Activated naive CD4-positive, alpha-beta T cell treated with anti-CD3 and anti-CD28 coated beads, Interleukin-2, amount 10 ng/mL, durations not matched to agents 7 days and 5 days (primary cell): ENCODE measurements around the gene GFY.
"Not testable (repeated sequence)": the region's sequence is repeated elsewhere in the genome, so short reads cannot be mapped to it uniquely, and the experiment has no call there.

ENCODE experiments used
- CTCF ChIA-PET: fragments of 350-600 bp; sonication (Branson Sonifier 250); formaldehyde crosslinking; loops from one replicate; lab custom pipeline; 2021; ENCODE audit warnings: antibody characterized with exemption; lab: Charles Lee
- DNase-seq: peaks from one replicate; pipeline ENCODE4 v3.0.0-alpha.2; 2020
- H3K27ac Mint-ChIP-seq: one replicate; pipeline ENCODE4 v1.8.0; 2021; ENCODE audit warnings: mild to moderate bottlenecking, moderate library complexity, mixed read lengths
- H3K27me3 Mint-ChIP-seq: one replicate; pipeline ENCODE4 v1.8.0; 2021; ENCODE audit warnings: mild to moderate bottlenecking, mixed read lengths
- H3K36me3 Mint-ChIP-seq: one replicate; pipeline ENCODE4 v1.8.0; 2021; ENCODE audit warnings: mixed read lengths
- H3K4me1 Mint-ChIP-seq: one replicate; pipeline ENCODE4 v1.8.0; 2021; ENCODE audit warnings: mixed read lengths
- H3K4me3 Mint-ChIP-seq: one replicate; pipeline ENCODE4 v1.8.0; 2021; ENCODE audit warnings: mild to moderate bottlenecking, moderate library complexity, mixed read lengths
- H3K9me3 Mint-ChIP-seq: one replicate; pipeline ENCODE4 v1.8.0; 2021; ENCODE audit warnings: mixed read lengths

Gene GFY

DNA sequence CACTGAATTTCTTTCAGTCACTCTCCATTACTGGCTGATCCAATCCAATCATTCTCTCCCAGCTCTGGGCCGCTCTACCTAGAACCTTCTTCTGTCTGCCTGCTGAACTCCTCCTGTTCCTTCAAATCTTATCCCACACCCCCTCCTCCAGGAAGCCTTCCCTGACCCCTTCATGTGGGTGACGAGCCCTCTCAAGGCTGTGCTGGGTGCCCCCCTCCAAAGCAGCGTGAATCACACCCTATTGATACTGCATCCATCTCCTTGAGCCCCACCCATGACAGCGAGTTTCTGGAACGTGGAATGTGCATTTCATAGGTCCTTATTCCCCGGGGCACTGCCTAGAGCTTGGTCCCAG lies 23.2 kb downstream of the GFY start:
- H3K27me3 Mint-ChIP-seq = peaks cover 6% of the 10 kb centered on the region
- H3K4me3 Mint-ChIP-seq = peak overlapping the region; percentile 23
- H3K9me3 Mint-ChIP-seq = no peaks in the 10 kb centered on the region
- H3K36me3 Mint-ChIP-seq = peaks cover 54% of the 10 kb centered on the region
- DNase-seq = no peak
- peak overlapping the region; percentile 68 for H3K27ac Mint-ChIP-seq
- CTCF ChIA-PET = interaction anchor here (1.9 kb wide), 1 partner anchor 22 kb away, joined by 5 read pairs; no protein-coding TSS in a partner anchor
- peaks cover 80% of the 10 kb centered on the region for H3K4me1 Mint-ChIP-seq

DNA sequence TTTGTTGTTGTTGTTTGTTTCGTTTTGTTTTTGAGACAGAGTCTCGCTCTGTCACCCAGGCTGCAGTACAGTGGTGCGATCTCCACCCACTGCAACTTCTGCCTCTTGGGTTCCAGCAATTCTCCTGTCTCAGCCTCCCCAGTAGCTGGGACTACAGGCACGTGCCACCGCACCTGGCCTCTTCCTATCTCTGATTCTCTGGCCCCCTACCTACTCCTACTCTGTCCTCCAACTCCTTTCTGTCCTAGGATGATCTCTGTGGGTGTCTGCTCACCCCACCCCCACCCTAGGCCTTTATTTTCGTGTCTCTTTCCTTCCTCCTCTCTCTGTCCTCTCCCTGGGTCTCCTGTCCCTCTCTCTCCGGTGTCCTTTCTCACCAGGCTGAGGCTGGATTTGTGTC lies 25.2 kb downstream of the GFY start:
- H3K4me1 Mint-ChIP-seq = peaks cover 75% of the 10 kb centered on the region
- peak overlapping the region; percentile 99 for H3K27ac Mint-ChIP-seq
- no peaks in the 10 kb centered on the region for H3K9me3 Mint-ChIP-seq
- CTCF ChIA-PET = interaction anchor here (1.9 to 5.1 kb wide), 2 partner anchors 20 to 23 kb away, joined by 10 to 33 read pairs; no protein-coding TSS in a partner anchor
- H3K27me3 Mint-ChIP-seq = no peaks in the 10 kb centered on the region
- peaks cover 53% of the 10 kb centered on the region for H3K36me3 Mint-ChIP-seq
- peak overlapping the region; percentile 97 for H3K4me3 Mint-ChIP-seq
- no peak for DNase-seq

DNA sequence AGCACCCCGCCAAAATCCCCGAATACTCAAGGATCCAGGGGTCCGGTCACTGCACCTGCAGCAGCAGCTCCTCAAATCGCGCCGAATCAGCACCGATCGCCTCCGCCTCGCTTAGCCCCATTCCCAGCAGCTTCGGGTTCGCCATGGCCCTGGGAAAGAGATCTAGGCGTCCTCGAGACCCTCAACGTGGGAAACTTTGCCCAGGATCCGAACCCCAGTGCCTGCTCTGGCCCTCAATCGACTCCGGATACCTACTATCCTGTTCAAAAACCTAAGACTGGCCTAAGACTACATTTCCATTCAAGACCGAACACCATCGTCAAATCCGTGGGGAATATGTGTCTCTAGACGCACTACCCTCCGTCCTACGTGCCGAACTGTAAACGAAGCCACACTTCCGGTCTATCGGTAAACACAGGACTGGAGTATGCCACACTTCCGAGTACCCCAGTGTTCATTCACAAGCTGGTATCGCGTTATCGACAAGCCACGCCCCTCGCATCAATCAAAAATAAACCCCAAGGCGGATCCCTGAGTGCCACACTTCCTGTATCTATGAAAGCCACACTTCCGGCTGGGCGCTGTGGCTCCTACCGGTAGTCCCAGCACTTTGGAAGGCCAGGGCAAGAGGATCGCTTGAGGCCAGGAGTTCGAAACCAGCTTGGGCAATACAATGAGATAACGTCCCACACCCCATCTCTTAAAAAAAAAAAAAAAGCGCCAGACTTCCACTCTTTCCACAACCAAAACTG lies 26.4 kb downstream of the GFY start, which contains the start of gene PIH1D1:
TSS of gene PIH1D1 (minus strand) at position 385 of the 752 bp plus-strand sequence. CDS start at position 145, 240 bp downstream.
- H3K9me3 Mint-ChIP-seq = no peaks in the 10 kb centered on the region
- H3K4me1 Mint-ChIP-seq = peaks cover 76% of the 10 kb centered on the region
- H3K4me3 Mint-ChIP-seq = peak within 1 kb of the TSS; percentile 97
- H3K36me3 Mint-ChIP-seq = peaks cover 55% of the 10 kb centered on the region
- no peaks in the 10 kb centered on the region for H3K27me3 Mint-ChIP-seq
- peak; percentile 98 for DNase-seq
- H3K27ac Mint-ChIP-seq = peak within 1 kb of the TSS; percentile 99
- CTCF ChIA-PET = interaction anchor here (0.8 to 5.1 kb wide), 7 partner anchors 9 to 233 kb away, joined by 3 to 33 read pairs (median 4); no protein-coding TSS in a partner anchor

DNA sequence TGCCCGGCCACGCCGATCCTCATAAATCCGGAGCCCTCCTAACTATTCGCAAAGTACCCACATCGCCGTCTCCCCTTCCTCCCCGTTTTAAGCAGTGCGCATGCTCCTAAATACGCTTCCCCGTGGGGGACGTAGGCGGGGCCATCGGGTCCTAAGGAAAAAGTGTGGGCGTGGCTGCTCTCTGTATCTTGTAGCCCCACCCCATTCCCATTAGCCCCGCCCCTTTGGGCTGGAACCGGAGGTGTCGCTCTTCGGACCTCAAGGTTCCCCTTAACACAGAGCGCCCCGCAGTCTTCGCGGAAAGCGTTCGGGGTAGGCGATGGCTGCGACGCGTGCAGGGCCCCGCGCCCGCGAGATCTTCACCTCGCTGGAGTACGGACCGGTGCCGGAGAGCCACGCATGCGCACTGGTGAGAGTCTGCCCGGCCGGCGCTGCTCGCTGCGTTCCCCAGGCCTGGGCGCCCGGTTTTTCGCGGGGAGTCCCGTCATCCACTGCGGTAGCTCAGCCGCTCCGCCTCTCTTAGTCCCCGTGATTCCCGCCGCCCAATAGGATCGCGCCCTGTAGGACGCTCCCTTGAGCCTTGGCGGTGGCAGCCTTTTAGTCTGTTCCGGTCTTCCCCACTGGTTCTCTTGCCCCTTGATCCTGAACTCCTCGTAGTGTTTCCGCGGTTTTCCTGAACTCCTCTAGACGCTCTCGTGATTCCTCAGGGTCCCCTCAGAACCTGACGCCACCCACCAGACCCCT lies 28.0 kb downstream of the GFY start, which contains the start of gene ALDH16A1:
TSS of gene ALDH16A1 (plus strand) at position 213 of the 744 bp plus-strand sequence. CDS start at position 320, 107 bp downstream.
- peak within 1 kb of the TSS; percentile 97 for H3K4me3 Mint-ChIP-seq
- H3K27ac Mint-ChIP-seq = peak within 1 kb of the TSS; percentile 99
- no peaks in the 10 kb centered on the region for H3K27me3 Mint-ChIP-seq
- CTCF ChIA-PET = interaction anchor here (1.9 to 5.1 kb wide), 3 partner anchors 17 to 23 kb away, joined by 8 to 33 read pairs (median 9); partner anchors contain the start of gene FLT3LG
- H3K36me3 Mint-ChIP-seq = peaks cover 47% of the 10 kb centered on the region
- peaks cover 76% of the 10 kb centered on the region for H3K4me1 Mint-ChIP-seq
- DNase-seq = peak; percentile 98
- no peaks in the 10 kb centered on the region for H3K9me3 Mint-ChIP-seq

DNA sequence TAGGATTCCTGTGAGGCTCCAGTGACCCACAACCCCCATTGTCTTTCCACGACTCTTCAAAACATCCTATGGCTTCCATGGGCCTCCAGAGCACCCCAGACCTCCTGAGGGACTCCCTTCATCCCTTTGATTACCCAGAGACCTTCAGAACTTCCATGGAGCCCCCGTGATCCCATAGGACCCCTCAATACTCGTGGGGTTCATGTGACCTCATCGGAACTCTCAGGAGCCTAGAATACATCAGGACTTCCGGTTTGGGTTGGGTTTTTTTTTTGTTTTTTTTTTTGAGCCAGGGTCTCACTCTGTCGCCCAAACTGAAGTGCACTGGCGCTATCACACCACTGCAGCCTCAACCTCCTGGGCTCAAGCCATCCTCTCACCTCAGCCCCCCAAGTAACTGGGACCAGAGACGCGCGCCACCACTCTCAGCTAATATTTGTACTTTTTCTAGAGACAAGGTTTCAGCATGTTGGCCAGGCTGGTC lies 28.6 kb downstream of the GFY start:
- Mint-ChIP-seq H3K36me3 (peaks cover 41% of the 10 kb centered on the region), H3K9me3 (no peaks in the 10 kb centered on the region), H3K27me3 (no peaks in the 10 kb centered on the region), H3K4me3 (peak overlapping the region; percentile 97), H3K27ac (peak overlapping the region; percentile 99), H3K4me1 (peaks cover 70% of the 10 kb centered on the region)
- DNase-seq = peak; percentile 50
- CTCF ChIA-PET = interaction anchor here (1.9 to 5.1 kb wide), 3 partner anchors 16 to 22 kb away, joined by 8 to 33 read pairs (median 9); partner anchors contain the start of gene FLT3LG

DNA sequence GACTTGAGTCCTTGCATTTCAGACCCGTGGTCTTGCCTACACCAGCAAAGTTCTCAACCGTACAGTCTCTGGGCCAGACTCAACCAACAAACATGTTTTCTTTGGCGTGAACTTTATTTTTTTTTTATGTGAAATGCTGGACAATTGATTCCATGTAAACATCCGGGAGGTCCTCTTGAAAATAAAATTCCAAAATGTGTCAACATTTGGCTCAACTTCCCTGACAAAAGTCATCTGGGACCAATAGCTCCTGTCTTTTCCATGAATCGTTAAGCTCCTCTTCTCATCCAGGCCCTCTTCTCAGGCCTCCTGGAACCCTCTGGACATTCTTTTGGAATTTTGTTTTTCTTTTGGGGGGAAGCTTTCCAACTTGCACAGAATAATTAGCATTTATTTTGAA lies 30.6 kb downstream of the GFY start:
- CTCF ChIA-PET = interaction anchor here (0.9 to 1.4 kb wide), 2 partner anchors 13 to 15 kb away, joined by 3 read pairs; no protein-coding TSS in a partner anchor
- Mint-ChIP-seq H3K36me3 (peaks cover 36% of the 10 kb centered on the region), H3K9me3 (no peaks in the 10 kb centered on the region), H3K4me3 (peak overlapping the region; percentile 10), H3K4me1 (peaks cover 52% of the 10 kb centered on the region), H3K27me3 (no peaks in the 10 kb centered on the region), H3K27ac (no peak overlapping the region)
- DNase-seq = no peak

DNA sequence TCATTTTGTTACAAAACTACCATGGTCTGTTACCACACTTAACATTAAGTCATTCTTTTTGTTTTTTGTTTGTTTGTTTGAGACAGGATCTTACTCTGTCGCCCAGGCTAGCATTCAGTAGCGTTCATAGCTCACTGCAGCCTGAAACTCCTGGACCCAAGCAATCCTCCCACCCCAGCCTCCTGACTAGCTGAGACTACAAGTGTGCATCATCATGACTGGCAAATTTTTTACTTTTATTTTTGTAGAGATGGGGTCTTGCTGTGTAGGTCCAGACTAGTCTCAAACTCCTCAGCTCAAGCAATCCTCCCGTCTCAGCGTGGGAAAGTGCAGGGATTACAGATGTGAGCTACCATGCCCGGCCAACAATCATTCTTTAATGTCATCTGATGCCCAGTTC lies 31.1 kb downstream of the GFY start:
- H3K27ac Mint-ChIP-seq = peak overlapping the region; percentile 33
- no peaks in the 10 kb centered on the region for H3K27me3 Mint-ChIP-seq
- peak overlapping the region; percentile 10 for H3K4me3 Mint-ChIP-seq

DNA sequence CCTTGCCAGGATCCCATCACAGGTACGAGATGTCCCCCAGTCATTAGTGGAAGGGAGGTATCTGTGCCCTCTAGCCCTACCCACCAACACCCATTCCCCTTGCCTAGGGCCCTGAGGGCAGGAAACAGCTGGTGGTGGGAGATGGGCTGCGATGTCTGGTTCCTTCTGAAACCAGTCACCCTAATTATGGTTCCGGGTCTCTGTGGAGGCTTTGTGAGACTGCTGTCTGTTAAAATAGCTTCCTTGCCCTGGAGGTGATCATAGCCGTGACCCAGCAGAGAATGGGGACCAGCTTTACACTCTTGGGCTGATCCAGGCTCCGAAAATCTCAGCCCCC lies 33.3 kb downstream of the GFY start:
- H3K4me3 Mint-ChIP-seq = no peak overlapping the region
- peaks cover 32% of the 10 kb centered on the region for H3K4me1 Mint-ChIP-seq
- CTCF ChIA-PET = interaction anchor here (0.9 to 2.2 kb wide), 3 partner anchors 11 to 17 kb away, joined by 4 to 9 read pairs (median 5); no protein-coding TSS in a partner anchor
- H3K36me3 Mint-ChIP-seq = peaks cover 34% of the 10 kb centered on the region
- H3K9me3 Mint-ChIP-seq = no peaks in the 10 kb centered on the region
- no peaks in the 10 kb centered on the region for H3K27me3 Mint-ChIP-seq
- no peak for DNase-seq
- no peak overlapping the region for H3K27ac Mint-ChIP-seq

More for the DNA sequence above, 31.1 kb downstream of the GFY start:
- no peaks in the 10 kb centered on the region for H3K9me3 Mint-ChIP-seq
- peaks cover 35% of the 10 kb centered on the region for H3K36me3 Mint-ChIP-seq
- H3K4me1 Mint-ChIP-seq = peaks cover 48% of the 10 kb centered on the region
- DNase-seq = no peak
- CTCF ChIA-PET = interaction anchor here (0.9 to 1.4 kb wide), 2 partner anchors 13 to 14 kb away, joined by 3 read pairs; no protein-coding TSS in a partner anchor

DNA sequence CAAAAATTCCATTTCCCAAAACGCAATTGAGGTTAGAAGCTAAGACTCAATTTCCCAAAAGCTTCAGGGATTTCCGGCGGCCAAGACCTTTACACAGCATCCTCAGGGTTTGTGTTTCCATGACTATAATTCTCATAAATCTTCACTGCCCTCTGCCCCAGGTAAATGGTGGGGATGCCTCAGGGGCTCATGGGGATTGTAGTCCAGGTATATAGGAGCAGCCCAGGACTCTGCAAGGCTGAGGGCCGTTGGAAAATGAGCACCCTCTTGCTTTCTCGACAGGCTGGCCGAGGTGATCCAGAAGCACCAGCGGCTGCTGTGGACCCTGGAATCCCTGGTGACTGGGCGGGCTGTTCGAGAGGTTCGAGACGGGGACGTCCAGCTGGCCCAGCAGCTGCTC lies 34.2 kb downstream of the GFY start:
- H3K27ac Mint-ChIP-seq = no peak overlapping the region
- no peak overlapping the region for H3K4me3 Mint-ChIP-seq
- no peaks in the 10 kb centered on the region for H3K27me3 Mint-ChIP-seq
- no peaks in the 10 kb centered on the region for H3K9me3 Mint-ChIP-seq
- peaks cover 32% of the 10 kb centered on the region for H3K36me3 Mint-ChIP-seq
- CTCF ChIA-PET = interaction anchor here (1.6 to 2.2 kb wide), 2 partner anchors 10 to 11 kb away, joined by 5 to 9 read pairs; no protein-coding TSS in a partner anchor
- no peak for DNase-seq
- H3K4me1 Mint-ChIP-seq = peaks cover 23% of the 10 kb centered on the region

DNA sequence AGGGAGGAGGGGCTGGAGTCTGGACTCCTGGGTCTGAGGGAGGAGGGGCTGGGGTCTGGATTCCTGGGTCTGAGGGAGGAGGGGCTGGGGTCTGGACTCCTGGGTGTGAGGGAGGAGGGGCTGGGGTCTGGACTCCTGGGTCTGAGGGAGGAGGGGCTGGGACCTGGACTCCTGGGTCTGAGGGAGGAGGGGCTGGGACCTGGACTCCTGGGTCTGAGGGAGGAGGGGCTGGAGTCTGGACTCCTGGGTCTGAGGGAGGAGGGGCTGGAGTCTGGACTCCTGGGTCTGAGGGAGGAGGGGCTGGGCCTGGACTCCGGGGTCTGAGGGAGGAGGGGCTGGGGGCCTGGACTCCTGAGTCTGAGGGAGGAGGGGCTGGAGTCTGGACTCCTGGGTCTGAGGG lies 35.9 kb downstream of the GFY start:
- CTCF ChIA-PET, H3K9me3 Mint-ChIP-seq, H3K27me3 Mint-ChIP-seq, DNase-seq, H3K4me3 Mint-ChIP-seq, H3K27ac Mint-ChIP-seq: not testable (repeated sequence)
- H3K36me3 Mint-ChIP-seq = peaks cover 36% of the 10 kb centered on the region
- peaks cover 16% of the 10 kb centered on the region for H3K4me1 Mint-ChIP-seq

DNA sequence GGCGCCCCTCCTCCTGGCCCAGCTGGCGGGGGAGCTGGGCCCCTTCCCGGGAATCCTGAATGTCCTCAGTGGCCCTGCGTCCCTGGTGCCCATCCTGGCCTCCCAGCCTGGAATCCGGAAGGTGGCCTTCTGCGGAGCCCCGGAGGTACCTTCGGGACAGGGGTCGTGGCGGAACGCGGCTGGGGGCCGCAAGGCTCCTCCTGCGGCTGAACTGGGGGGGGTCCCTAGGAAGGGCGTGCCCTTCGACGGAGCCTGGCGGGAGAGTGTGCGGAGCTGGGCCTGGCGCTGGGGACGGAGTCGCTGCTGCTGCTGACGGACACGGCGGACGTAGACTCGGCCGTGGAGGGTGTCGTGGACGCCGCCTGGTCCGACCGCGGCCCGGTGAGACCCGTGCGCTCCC lies 36.5 kb downstream of the GFY start:
- peaks cover 33% of the 10 kb centered on the region for H3K36me3 Mint-ChIP-seq
- no peak overlapping the region for H3K4me3 Mint-ChIP-seq
- CTCF ChIA-PET = no interaction called here
- no peak overlapping the region for H3K27ac Mint-ChIP-seq
- no peaks in the 10 kb centered on the region for H3K27me3 Mint-ChIP-seq
- DNase-seq = no peak
- no peaks in the 10 kb centered on the region for H3K9me3 Mint-ChIP-seq
- peaks cover 12% of the 10 kb centered on the region for H3K4me1 Mint-ChIP-seq

DNA sequence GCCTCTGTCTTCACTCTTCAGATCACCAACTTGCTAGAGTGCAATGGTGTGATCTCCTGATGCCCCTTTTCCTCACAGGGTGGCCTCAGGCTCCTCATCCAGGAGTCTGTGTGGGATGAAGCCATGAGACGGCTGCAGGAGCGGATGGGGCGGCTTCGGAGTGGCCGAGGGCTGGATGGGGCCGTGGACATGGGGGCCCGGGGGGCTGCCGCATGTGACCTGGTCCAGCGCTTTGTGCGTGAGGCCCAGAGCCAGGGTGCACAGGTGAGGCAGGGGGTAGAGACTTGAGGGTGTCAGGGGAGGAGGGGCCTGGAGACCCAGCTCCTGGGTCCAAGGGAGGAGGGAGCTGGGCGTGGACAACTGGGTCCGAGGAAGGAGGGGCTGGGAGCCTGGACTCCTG lies 37.3 kb downstream of the GFY start:
- Mint-ChIP-seq H3K4me1 (peaks cover 7% of the 10 kb centered on the region), H3K36me3 (peaks cover 29% of the 10 kb centered on the region), H3K9me3 (no peaks in the 10 kb centered on the region), H3K4me3 (no peak overlapping the region), H3K27ac (peak overlapping the region; percentile 4), H3K27me3 (no peaks in the 10 kb centered on the region)
- DNase-seq = no peak
- CTCF ChIA-PET = no interaction called here

DNA sequence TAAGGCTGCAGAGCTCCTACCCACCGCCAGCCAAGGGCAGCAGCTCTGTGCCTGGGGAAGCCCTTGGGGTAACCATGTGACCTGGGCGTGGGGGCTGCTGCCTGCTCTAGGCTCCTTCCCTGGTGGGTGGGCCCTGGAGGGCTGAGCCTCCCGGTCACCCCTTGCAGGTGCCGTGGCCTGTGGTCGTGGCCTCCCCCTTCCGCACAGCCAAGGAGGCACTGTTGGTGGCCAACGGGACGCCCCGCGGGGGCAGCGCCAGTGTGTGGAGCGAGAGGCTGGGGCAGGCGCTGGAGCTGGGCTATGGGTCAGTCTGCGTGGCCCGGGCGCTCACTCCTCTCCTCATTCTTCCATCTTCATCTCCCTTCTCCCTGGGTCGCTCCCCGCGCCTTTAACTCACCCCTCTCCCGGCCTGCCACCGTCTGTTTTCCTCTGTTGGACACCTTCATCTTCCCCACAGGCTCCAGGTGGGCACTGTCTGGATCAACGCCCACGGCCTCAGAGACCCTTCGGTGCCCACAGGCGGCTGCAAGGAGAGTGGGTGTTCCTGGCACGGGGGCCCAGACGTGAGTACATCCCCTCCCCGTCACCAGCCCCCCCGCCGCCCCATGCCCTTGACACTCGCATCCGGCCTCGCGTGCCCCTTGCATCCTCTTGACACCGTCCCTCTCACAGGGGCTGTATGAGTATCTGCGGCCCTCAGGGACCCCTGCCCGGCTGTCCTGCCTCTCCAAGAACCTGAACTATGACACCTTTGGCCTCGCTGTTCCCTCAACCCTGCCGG lies 39.0 kb downstream of the GFY start:
- CTCF ChIA-PET = interaction anchor here (1.6 kb wide), 1 partner anchor 9 kb away, joined by 5 read pairs; no protein-coding TSS in a partner anchor
- peaks cover 18% of the 10 kb centered on the region for H3K4me1 Mint-ChIP-seq
- no peaks in the 10 kb centered on the region for H3K9me3 Mint-ChIP-seq
- no peaks in the 10 kb centered on the region for H3K27me3 Mint-ChIP-seq
- peaks cover 28% of the 10 kb centered on the region for H3K36me3 Mint-ChIP-seq
- H3K4me3 Mint-ChIP-seq = no peak overlapping the region
- peak overlapping the region; percentile 28 for H3K27ac Mint-ChIP-seq
- DNase-seq = no peak
